ENCODE measurements around the gene LEMD2. TPM values are rescaled to one million over a fixed set of nuclear protein-coding genes. Genes with fewer than 3 reads are reported as not detected.

Gene LEMD2
- total and polyA plus RNA-seq, 9 of the 15 experiments (the other 6 are each of a cell fraction or from before 2014, with no cell fraction given): 0.32 to 46.3 (median 30.8) TPM

DNA sequence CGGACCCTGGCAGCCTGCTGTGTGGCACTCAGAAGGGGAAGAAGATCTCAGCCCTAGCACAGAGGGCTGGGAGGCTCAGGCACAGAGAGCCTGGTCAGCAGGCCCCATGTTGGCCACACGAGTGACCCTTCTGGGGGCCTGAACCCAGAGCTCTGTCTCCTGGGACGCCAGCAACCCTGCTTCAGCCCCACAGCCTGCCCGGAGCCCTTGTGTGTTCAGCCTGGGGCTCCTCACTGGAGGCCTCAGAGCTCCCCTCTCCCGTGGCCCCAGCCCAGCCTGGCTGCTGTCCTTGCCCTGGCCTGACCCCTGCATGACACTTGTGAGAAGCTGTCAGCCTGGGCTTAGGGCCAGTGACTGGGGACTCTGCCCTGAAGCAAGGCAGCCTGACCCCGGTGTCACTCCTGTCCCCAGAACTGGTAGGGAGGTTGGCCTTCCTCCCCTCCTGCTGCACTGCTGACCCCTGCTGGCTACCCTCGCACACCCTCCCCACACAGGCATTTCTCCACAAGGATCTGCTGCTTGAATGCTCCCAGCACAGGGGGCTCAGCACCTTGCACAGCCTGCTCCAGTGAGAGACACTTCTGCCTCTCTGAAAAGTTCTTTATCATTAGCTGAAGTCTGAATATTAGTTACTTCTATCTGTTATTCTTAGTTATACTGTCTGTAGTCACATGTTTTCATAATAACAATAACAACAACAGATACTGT lies 26.9 kb downstream of the LEMD2 start (continued):
- TF ChIP-seq SMC3 (conservative IDR thresholded peaks at IDR 0.05; ENCODE audit: insufficient read depth, low read depth, low read length) (peak; percentile 96), CTBP1 (IDR thresholded peaks at IDR 0.05; ENCODE audit: borderline replicate concordance) (peak; percentile 65), HDAC1 (IDR thresholded peaks at IDR 0.05) (peak in 1 of 2 experiments; percentile 28; a peak in 1 of 4 replicates), CXXC5 (CRISPR knock-in tag; IDR thresholded peaks at IDR 0.05) (no peak), FOXA1 (IDR thresholded peaks at IDR 0.05; ENCODE audit: borderline replicate concordance) (no peak), LARP7 (IDR thresholded peaks at IDR 0.05) (0 out of 2 replicates have a peak, but pooled peaks have one; percentile 24), CC2D1A (IDR thresholded peaks at IDR 0.05) (peak; percentile 90), ZNF24 (IDR thresholded peaks at IDR 0.05) (peak; percentile 62; the same call in 1 of the 2 replicates), NR3C1 (CRISPR knock-in tag; IDR thresholded peaks at IDR 0.05) (no peak), NUFIP1 (IDR thresholded peaks at IDR 0.05; ENCODE audit: partially characterized antibody) (no peak), NR2C2 (CRISPR knock-in tag; IDR thresholded peaks at IDR 0.05) (no peak), NR2C2 (tag; IDR thresholded peaks at IDR 0.05) (peak; percentile 89), NFIC (IDR thresholded peaks at IDR 0.05) (peak; percentile 62; the same call in 1 of the 2 replicates), ZNF445 (CRISPR knock-in tag; IDR thresholded peaks at IDR 0.05; ENCODE audit: low read depth) (no peak), TAF15 (IDR thresholded peaks at IDR 0.05; ENCODE audit: low read depth, low read length) (no peak), SOX6 (IDR thresholded peaks at IDR 0.05) (0 out of 2 replicates have a peak, but pooled peaks have one; percentile 39), NCOA1 (IDR thresholded peaks at IDR 0.05; ENCODE audit: low read depth) (no peak), RB1 (IDR thresholded peaks at IDR 0.05; ENCODE audit: low read depth) (peak; percentile 68), TAF1 (IDR thresholded peaks at IDR 0.05; ENCODE audit: control insufficient read depth, extremely low read depth, insufficient read depth, low read length, severe bottlenecking) (no peak), E2F3 (CRISPR knock-in tag; IDR thresholded peaks at IDR 0.05) (no peak), YY1 (IDR thresholded peaks at IDR 0.05; ENCODE audit: borderline replicate concordance in 1 of 3, control insufficient read depth in 1 of 3, extremely low read depth in 1 of 3, insufficient read depth in 3 of 3, insufficient read length in 1 of 3, insufficient replicate concordance in 2 of 3, low read depth in 1 of 3, low read length in 2 of 3) (peak in 1 of 3 experiments; percentile 29), RBM39 (optimal IDR thresholded peaks at IDR 0.05; ENCODE audit: low read depth, low read length) (no peak), TCFL5 (CRISPR knock-in tag; conservative IDR thresholded peaks at IDR 0.05) (no peak), STAG1 (CRISPR knock-in tag; IDR thresholded peaks at IDR 0.05; ENCODE audit: borderline replicate concordance) (peak; percentile 88), ESRRA (IDR thresholded peaks at IDR 0.05; ENCODE audit: borderline replicate concordance, low read depth) (peak; percentile 93), SPI1 (IDR thresholded peaks at IDR 0.05; ENCODE audit: borderline replicate concordance, low read depth, low read length) (0 out of 2 replicates have a peak, but pooled peaks have one; percentile 7)
- TF ChIP-seq, protein P1, sequence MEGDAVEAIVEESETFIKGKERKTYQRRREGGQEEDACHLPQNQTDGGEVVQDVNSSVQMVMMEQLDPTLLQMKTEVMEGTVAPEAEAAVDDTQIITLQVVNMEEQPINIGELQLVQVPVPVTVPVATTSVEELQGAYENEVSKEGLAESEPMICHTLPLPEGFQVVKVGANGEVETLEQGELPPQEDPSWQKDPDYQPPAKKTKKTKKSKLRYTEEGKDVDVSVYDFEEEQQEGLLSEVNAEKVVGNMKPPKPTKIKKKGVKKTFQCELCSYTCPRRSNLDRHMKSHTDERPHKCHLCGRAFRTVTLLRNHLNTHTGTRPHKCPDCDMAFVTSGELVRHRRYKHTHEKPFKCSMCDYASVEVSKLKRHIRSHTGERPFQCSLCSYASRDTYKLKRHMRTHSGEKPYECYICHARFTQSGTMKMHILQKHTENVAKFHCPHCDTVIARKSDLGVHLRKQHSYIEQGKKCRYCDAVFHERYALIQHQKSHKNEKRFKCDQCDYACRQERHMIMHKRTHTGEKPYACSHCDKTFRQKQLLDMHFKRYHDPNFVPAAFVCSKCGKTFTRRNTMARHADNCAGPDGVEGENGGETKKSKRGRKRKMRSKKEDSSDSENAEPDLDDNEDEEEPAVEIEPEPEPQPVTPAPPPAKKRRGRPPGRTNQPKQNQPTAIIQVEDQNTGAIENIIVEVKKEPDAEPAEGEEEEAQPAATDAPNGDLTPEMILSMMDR (IDR thresholded peaks at IDR 0.05 in 2 of 3, conservative IDR thresholded peaks at IDR 0.05 in 1 of 3; ENCODE audit: insufficient read depth in 2 of 3, low read depth in 1 of 3, low read length in 3 of 3): peak; percentile 93 to 97 (median 96)
- TF ChIP-seq, protein P2, sequence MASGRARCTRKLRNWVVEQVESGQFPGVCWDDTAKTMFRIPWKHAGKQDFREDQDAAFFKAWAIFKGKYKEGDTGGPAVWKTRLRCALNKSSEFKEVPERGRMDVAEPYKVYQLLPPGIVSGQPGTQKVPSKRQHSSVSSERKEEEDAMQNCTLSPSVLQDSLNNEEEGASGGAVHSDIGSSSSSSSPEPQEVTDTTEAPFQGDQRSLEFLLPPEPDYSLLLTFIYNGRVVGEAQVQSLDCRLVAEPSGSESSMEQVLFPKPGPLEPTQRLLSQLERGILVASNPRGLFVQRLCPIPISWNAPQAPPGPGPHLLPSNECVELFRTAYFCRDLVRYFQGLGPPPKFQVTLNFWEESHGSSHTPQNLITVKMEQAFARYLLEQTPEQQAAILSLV (tag; IDR thresholded peaks at IDR 0.05): no peak

Measured in K562 (cell line).